NT2/D1 (cell line): ENCODE measurements around the gene NUDCD3.

Source experiments
- DNase-seq: peaks from one replicate; pipeline ENCODE4 v3.0.0-alpha.2; 2011; ENCODE audit warnings: low read depth, low spot score
- H3K27me3 ChIP-seq: 2 replicates; pipeline ENCODE4 v1.6.0; 2011; ENCODE audit warnings: mild to moderate bottlenecking; ENCODE audit not compliant: insufficient read length, insufficient read depth
- H3K36me3 ChIP-seq: 2 replicates; pipeline ENCODE4 v1.6.1; 2011; ENCODE audit warnings: mild to moderate bottlenecking, low read length, mixed read lengths; ENCODE audit not compliant: insufficient read depth, insufficient read length
- H3K4me1 ChIP-seq: 2 replicates; pipeline ENCODE4 v1.5.1; 2011; ENCODE audit not compliant: insufficient read depth, insufficient read length
- H3K4me3 ChIP-seq: 2 replicates; pipeline ENCODE4 v1.5.1; 2011; ENCODE audit warnings: low read depth; ENCODE audit not compliant: insufficient read length
- H3K9ac ChIP-seq: 2 replicates; pipeline ENCODE4 v1.6.0; 2011; ENCODE audit warnings: low read depth; ENCODE audit not compliant: insufficient read length
- H3K9me3 ChIP-seq: 2 replicates; pipeline ENCODE4 v1.5.1; 2011; ENCODE audit warnings: mild to moderate bottlenecking, low read length; ENCODE audit not compliant: insufficient read depth
- SUZ12 ChIP-seq: IDR thresholded peaks from 2 replicates; pipeline ENCODE4 v1.6.1; 2011; ENCODE audit not compliant: insufficient read length, insufficient read depth; ENCODE audit errors: extremely low read depth
- YY1 ChIP-seq: IDR thresholded peaks from 2 replicates; pipeline ENCODE4 v1.6.1; 2011; ENCODE audit not compliant: insufficient read length, insufficient read depth
- ZNF274 ChIP-seq: IDR thresholded peaks from 2 replicates; pipeline ENCODE4 v1.6.1; 2011; ENCODE audit warnings: mild to moderate bottlenecking, low read depth, low read length

Gene NUDCD3

GRCh38 chr7:44379366-44380188 is 110.9 kb downstream of the NUDCD3 start:
- Histone ChIP-seq H3K36me3 (peaks cover 34% of the 10 kb centered on the region), H3K9me3 (no peaks in the 10 kb centered on the region), H3K9ac (no peak overlapping the region), H3K4me1 (peaks cover 6% of the 10 kb centered on the region), H3K4me3 (no peak overlapping the region), H3K27me3 (no peaks in the 10 kb centered on the region)
- DNase-seq, result no peak
- TF ChIP-seq ZNF274 (no peak), YY1 (no peak), SUZ12 (no peak)

- H3K4me1 ChIP-seq, result peaks cover 6% of the 10 kb centered on the region
- DNase-seq, result no peak
- TF ChIP-seq YY1 (no peak), SUZ12 (no peak), ZNF274 (no peak)
- no peak overlapping the region for H3K4me3 ChIP-seq
- no peak overlapping the region for H3K9ac ChIP-seq
- no peaks in the 10 kb centered on the region for H3K9me3 ChIP-seq
- H3K36me3 ChIP-seq, result peaks cover 26% of the 10 kb centered on the region
- H3K27me3 ChIP-seq, result no peaks in the 10 kb centered on the region
These were observed 111.7 kb downstream of the NUDCD3 start for GRCh38 chr7:44378744-44379143.

- no peak overlapping the region for H3K4me3 ChIP-seq
- no peak for TF ChIP-seq YY1
- TF ChIP-seq ZNF274, result no peak
- TF ChIP-seq SUZ12, result no peak
- H3K27me3 ChIP-seq, result no peaks in the 10 kb centered on the region
- DNase-seq, result no peak
- H3K4me1 ChIP-seq, result peaks cover 6% of the 10 kb centered on the region
- no peak overlapping the region for H3K9ac ChIP-seq
- peaks cover 19% of the 10 kb centered on the region for H3K36me3 ChIP-seq
- no peaks in the 10 kb centered on the region for H3K9me3 ChIP-seq
These were observed 112.6 kb downstream of the NUDCD3 start for GRCh38 chr7:44377681-44378421.

- no peak for DNase-seq
- H3K27me3 ChIP-seq, result no peaks in the 10 kb centered on the region
- H3K9ac ChIP-seq, result no peak overlapping the region
- peaks cover 11% of the 10 kb centered on the region for H3K36me3 ChIP-seq
- no peaks in the 10 kb centered on the region for H3K9me3 ChIP-seq
- H3K4me3 ChIP-seq, result no peak overlapping the region
- TF ChIP-seq ZNF274 (no peak), SUZ12 (no peak), YY1 (no peak)
- H3K4me1 ChIP-seq, result peaks cover 6% of the 10 kb centered on the region
These were observed 113.4 kb downstream of the NUDCD3 start for GRCh38 chr7:44377134-44377463.

- H3K27me3 ChIP-seq, result no peaks in the 10 kb centered on the region
- H3K4me1 ChIP-seq, result peaks cover 6% of the 10 kb centered on the region
- no peak overlapping the region for H3K9ac ChIP-seq
- DNase-seq, result no peak
- H3K4me3 ChIP-seq, result no peak overlapping the region
- peaks cover 7% of the 10 kb centered on the region for H3K36me3 ChIP-seq
- no peaks in the 10 kb centered on the region for H3K9me3 ChIP-seq
- TF ChIP-seq ZNF274 (no peak), YY1 (no peak), SUZ12 (no peak)
These were observed 113.9 kb downstream of the NUDCD3 start for GRCh38 chr7:44376429-44377133.

GRCh38 chr7:44375926-44376342 is 114.5 kb downstream of the NUDCD3 start:
- DNase-seq, result no peak
- no peak overlapping the region for H3K4me3 ChIP-seq
- H3K36me3 ChIP-seq, result peaks cover 1% of the 10 kb centered on the region
- no peak for TF ChIP-seq ZNF274
- TF ChIP-seq YY1, result no peak
- no peak for TF ChIP-seq SUZ12
- H3K9ac ChIP-seq, result no peak overlapping the region
- no peaks in the 10 kb centered on the region for H3K27me3 ChIP-seq
- no peaks in the 10 kb centered on the region for H3K9me3 ChIP-seq
- H3K4me1 ChIP-seq, result peaks cover 5% of the 10 kb centered on the region

GRCh38 chr7:44375236-44375699 is 115.2 kb downstream of the NUDCD3 start:
- no peak for TF ChIP-seq ZNF274
- TF ChIP-seq SUZ12, result no peak
- no peak for TF ChIP-seq YY1
- no peak overlapping the region for H3K4me3 ChIP-seq
- H3K9ac ChIP-seq, result no peak overlapping the region
- no peak for DNase-seq
- H3K27me3 ChIP-seq, result no peaks in the 10 kb centered on the region
- no peaks in the 10 kb centered on the region for H3K36me3 ChIP-seq
- peaks cover 3% of the 10 kb centered on the region for H3K4me1 ChIP-seq
- H3K9me3 ChIP-seq, result no peaks in the 10 kb centered on the region
